ENCODE measurements around the gene THSD7A.

GRCh38 chr7:11633310-11633709, 198.7 kb downstream of the THSD7A start:
- TF ChIP-seq CTCF (IDR thresholded peaks at IDR 0.05; ENCODE audit: insufficient read depth, low read depth, low read length) (no peak), EZH2 (IDR thresholded peaks at IDR 0.05; ENCODE audit: insufficient read depth, low read length) (no peak)
